NCI-H446 (cell line): ENCODE measurements around the gene DGKD.

ENCODE experiments used
- DNase-seq, 2 experiments: peaks; one replicate each; lab custom pipeline; 2025; lab: John Stamatoyannopoulos, UW

DGKD gene

GRCh38 chr2:233428438-233428837, 74.1 kb downstream of the DGKD start:
- DNase-seq: no peak

DNA sequence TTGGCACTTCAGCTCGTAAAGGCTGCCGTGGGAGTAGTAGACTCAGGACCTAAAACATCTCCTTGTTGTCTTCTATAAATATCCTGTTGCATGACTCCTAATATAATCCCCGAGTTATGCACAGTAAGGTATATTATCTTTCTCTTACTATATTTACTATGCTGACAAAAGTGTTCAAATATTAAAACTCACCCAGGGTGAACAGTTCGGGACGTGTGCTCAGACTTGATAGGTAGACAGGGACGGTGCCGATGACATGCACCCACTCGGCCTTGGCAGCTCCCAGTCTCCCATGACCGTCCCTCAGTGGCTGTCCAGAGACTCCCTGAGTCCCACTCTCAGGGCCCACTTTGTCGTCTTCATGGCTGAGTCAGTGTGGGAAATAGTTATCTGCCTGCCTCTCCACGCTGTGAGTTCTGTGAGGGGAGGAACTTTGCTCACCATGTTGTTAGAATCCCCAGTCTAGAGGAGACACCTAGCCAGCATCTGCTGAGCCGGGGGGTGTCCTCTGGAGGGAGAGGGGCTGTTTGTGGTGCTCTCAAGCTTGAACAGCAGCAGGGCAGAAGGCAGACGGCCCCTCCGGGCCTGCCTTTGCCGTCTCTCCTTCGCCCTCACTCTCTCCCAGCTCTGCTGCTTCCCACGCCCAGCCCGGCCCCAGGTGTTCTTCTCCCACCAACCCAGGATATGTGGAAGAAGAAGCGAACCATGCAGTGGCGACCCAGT, 75.0 kb downstream of the DGKD start:
- no peak for DNase-seq

DNA sequence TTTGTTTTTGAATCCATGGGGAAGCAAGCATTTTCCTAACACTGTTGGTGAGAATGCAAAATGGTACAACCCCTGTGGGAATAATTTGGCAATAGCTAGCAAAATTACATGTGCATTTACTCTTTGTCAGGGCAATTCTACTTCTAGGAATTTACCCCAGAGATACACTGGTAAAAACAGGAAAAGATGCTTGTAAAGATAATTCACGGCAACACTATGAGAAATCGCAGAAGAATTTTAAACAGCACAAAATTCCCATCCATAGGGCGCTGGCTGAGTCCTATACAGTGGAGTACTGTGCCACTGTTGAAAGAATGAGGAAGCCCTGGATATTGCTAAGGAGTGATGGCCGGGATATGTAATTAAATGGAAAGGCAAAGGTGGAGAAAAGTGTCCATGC, 75.8 kb downstream of the DGKD start:
- no peak for DNase-seq

GRCh38 chr2:233430651-233431050, 76.4 kb downstream of the DGKD start:
- DNase-seq: no peak

DNA sequence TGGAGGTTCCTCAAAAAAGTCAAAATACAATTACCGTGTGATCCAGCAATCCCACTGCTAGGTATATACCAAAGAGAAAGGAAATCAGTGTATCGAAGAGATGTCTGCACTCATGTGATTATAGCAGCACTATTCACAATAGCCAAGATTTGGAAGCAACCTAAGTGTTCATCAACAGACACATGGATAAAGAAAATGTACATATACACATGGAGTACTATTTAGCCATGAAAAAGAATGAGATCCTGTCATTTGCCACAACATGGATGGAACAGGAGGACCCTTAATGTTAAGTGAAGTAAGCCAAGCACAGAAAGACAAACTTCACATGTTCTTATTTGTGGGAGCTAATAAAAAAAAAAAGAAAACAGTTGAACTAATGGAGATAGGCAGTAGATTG, 78.7 kb downstream of the DGKD start:
- DNase-seq: no peak

DNA sequence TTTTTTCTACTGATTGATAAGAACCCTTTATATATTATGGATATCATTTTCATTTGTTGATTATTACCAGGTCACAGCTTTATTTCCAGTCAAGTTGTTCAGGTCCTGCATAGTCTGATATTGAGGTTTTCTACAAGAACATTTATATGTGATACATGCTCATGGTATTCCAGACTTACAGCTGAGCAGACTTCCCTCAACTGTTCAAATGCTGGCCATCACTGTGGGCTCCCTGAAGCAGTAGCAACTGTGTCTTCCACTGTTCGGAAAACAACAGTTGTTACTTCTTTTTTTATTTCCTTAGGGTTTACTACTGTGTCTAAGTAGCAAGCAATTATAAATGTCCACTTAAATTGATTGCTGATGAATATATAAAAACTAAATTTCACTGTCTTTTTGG, 79.5 kb downstream of the DGKD start:
- no peak for DNase-seq

GRCh38 chr2:233434666-233435330, 80.5 kb downstream of the DGKD start:
- no peak for DNase-seq

- no peak for DNase-seq
These were observed 81.3 kb downstream of the DGKD start for GRCh38 chr2:233435436-233436190.

DNA sequence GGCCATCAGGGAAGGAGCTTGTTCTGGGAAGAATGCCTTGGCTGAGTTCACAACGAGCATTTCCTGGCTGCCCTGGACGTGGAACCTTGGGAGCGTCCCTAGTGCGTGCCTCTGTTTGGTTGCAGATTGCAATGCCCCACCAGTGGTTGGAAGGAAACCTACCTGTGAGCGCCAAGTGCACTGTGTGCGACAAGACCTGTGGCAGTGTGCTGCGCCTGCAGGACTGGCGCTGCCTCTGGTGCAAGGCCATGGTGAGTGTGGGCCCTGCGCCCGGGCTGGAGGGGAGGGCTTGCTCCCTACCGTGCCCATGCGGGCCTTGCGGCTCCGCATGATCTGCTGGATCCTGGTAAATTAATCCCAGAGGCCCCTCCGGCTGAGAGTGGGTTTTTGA, 81.9 kb downstream of the DGKD start:
- DNase-seq: no peak

GRCh38 chr2:233436691-233437438, 82.6 kb downstream of the DGKD start:
- no peak for DNase-seq

- no peak for DNase-seq
These were observed 83.2 kb downstream of the DGKD start for GRCh38 chr2:233437439-233437955.

- DNase-seq: no peak
These were observed 84.4 kb downstream of the DGKD start for GRCh38 chr2:233438573-233439147.

- no peak for DNase-seq
These were observed 84.9 kb downstream of the DGKD start for GRCh38 chr2:233439191-233439590.

DNA sequence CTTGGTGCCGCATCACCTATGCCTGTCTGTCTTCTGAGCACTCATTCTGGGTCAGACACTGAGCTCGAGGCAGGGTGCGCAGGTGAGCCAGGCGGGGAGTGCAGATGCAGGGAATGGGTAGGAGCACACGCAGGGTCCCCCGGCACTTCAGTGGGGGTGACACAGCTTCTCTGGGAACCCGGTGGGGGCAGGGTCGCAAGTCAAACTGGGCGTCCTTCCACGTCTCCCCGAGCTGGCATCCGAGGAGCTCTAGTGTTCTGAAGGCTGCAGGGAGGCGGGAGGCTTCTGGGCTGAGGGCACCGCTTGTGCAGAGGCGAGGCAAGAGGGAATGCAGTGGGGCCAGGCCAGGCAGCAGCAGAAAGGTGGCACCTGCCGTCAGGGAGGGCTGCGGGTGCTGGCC, 86.0 kb downstream of the DGKD start:
- no peak for DNase-seq

DNA sequence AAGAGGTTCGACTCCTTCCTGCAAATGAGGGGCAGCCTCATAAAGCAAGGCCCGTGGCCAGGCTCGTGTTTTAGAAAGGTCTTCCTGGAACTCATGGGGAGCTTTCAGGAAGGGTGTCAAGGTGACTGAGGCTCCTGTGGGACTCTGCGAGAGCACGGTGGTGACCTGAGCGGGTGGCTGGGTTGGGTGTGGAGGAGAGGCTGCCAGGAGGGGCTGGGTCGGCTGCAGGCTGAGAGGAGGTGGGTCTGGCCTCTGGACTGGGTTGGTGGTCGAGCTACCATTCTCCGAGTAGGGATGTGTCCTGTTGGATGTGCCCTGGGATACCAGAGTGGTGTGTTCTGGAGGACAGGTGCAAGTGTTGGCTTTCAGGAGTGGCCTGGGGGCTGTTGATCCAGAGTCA, 86.4 kb downstream of the DGKD start:
- no peak for DNase-seq

DNA sequence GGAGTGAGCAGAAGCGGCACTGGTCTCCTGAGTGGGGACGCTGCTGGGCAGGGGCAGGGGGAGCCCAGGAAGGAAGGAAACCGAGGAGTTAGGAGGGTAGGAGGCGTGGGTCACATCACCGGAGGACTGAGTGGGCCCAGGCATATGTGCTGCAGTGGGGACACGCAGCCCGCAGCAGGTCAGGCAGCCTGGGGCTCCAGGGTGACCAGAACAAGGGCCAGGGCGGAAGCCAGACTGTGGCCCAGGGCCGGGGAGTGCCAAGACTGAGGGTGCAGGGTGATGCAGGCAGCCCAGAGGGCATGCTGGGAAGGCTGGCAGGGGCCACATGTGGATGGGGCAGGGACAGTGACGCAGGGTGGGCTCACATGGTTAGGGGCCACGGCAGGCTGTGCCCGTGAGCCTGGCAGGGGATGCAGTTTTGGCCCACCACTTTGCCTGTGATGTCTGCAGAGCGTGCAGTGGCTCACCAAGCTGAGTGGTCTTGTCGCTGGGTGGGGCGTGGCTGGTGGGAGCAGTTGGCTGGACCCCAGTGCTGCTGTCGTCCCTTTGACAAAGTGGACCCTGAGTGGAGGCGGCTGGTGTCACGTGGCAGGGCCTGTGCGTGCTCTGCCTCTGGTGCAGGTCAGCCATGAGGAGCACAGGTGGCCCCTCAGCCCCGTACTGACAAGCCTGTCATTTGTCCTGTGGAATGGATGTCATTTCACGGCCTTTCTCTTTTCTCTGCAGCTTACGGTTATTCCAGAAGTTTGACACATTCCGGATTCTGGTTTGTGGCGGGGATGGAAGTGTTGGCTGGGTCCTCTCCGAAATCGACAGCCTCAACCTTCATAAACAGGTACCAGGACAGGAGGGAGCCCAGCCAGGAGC, 87.1 kb downstream of the DGKD start:
- DNase-seq: no peak

GRCh38 chr2:233442028-233442310, 87.7 kb downstream of the DGKD start:
- no peak for DNase-seq

DNA sequence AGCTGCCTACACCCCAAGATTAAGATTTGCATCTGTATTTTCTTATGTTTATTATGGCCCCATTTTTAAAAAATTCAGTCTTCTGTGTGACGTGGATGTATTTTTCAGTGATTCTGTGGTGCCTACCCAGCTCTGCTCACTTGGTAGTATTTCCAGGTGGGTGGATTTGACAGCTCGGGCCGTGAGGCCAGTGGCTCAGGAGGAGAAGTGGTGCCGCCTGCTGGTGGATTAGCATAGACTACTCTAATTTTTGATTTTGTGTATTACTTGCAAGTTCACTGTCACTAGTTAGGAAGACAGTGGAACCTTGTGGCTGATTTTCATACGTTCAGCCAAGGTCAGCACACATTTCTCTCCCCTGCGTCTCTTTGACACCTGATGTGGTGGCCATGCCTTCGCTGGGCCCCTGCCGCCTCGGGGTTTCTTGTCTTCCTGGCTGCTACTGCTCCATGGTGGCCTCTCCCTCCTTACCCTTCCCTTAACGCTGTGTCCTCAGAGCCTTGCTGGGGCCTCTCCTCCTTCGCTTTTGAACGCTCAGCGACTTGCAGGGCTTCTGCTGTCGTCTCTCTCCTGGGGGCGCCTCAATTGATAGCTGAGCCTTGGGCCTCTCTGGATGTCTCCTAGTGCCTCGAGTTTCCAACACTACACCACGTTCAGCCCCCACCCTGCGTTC, 89.4 kb downstream of the DGKD start:
- DNase-seq: peak; percentile 47 to 76

DNA sequence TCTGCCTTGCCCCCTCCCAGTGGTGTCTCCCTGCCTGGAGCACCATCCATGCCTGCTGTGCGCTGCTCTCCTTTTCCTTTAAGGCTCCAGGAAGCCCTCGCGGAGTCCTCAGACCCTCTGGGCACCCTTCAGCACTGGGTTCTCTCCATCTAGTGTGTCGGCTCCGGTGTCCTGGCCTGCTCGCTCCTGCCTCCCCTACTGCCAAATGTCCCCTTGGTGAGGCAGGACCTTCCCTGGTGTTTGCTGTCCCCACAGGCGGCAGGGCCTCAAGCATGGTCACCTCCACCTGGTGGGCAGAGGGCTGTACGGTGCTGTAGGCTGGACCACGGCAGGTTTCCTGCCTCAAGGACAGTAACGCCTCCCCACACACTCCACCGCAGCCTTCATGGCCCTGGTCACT, 90.2 kb downstream of the DGKD start:
- DNase-seq: no peak

GRCh38 chr2:233445152-233445830, 91.0 kb downstream of the DGKD start:
- DNase-seq: no peak
